HL-60/S4 treated with retinoic acid at 250 ng/mL for 4 days and 3 days (cell line): ENCODE results near the gene PKD1L1.

ENCODE experiments used
- in situ Hi-C: fragments of 300-500 bp; cut with MboI; formaldehyde crosslinking; loops from 2 replicates; pipeline ENCODE4 v1.7.0; 2022; ENCODE audit warnings: low sequenced_read_pairs

Gene PKD1L1

DNA sequence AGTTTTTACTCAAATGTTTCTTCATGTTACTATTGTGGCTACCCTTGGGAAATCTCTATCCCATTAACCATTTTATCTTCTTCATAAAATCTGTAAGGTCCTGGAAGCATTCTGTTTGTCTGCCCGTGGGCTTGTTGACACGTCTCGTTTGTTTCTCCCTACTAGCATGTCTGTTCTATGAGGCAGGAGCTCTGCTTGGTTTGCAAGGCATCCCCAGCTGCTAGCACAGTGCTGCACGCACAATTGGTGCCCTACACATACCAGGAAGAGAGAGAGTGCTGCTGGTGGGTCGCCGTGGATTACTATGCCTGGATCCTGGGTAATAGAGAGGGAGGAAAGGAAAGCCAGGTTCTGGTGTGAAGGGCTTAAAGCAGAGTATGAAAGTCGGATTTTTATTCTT, 200.2 kb downstream of the PKD1L1 start:
- in situ Hi-C loops, result no loop called here

DNA sequence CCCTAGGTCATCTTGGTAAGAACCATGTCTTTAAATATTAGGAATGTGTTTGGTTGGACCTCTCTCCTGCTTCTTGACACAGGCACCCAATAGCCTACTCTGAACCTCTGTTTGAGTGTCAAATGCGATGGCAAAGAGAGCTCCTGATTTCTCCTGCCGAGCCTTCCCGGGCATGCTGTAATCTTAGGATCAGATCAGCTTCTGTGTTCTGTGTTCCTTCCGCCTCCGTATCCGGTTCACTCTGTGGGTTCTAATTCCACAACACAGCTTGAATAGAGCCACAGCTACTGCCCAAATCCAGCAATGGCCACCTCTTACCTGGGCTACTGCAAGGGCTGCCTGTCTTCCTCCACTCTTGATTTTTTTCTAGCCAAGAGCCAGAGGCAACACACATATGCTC, 201.1 kb downstream of the PKD1L1 start:
- in situ Hi-C loops, result no loop called here

DNA sequence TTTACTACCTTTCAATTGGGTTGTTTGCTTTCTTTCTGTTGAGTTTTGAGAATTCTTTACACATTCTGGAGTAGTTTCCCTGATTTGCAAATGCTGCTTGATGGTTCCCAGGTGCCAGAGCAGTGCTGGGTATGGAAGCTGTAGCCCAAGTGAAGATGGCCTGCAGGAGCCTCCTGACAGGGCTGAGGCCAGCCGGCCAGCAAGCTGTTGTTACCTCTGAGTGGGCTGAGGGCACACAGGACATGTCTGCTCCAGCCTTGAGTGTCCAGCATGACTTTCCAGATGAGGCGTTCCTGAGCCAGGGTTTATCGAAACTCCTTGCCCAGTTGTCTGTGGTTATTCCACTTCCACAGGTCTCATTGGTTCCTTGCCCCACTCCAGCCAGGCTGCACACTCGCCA, 201.8 kb downstream of the PKD1L1 start:
- in situ Hi-C loops, result no loop called here

DNA sequence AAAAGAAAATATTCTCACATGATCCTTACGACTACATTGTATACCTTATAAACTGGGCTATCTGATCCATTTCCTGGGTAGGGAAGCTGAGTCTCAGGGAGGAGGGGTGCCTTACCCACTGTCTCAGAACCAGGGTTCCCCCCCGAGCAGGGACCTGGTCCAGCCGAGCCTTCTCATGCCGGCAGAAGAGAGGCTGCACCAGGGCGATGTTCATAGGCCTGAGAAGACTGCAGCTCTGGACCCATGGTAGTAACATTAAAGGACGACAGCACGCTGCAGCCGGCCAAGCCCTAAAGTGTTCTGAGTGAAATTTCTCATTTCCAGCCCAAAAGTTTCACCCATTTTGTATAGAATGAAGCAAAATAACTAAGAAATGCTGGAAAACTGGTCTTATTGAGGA, 203.4 kb downstream of the PKD1L1 start:
- in situ Hi-C loops, result no loop called here

GRCh38 chr7:47743965-47744591, 204.2 kb downstream of the PKD1L1 start:
- in situ Hi-C loops, result no loop called here

GRCh38 chr7:47741984-47742383, 206.3 kb downstream of the PKD1L1 start:
- in situ Hi-C loops, result no loop called here

DNA sequence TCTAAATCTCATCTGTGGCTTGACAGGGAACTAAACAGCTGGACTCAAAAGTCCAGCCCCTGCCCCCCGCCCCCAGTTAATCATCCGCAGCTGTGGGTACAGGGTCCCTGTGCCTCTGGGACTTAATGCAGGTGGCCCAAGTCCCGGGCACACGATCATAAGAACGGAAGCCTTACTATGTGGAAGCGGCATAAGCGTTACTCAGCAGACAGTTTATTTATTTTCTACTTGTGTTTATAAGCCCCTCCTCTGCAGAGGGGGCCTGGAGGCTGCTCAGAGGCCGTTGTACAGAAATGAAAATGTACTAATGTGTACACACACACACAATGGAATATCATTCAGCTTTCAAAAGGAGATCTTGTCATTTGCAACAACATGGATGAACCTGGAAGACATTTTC, 208.4 kb downstream of the PKD1L1 start:
- in situ Hi-C loops, result no loop called here

DNA sequence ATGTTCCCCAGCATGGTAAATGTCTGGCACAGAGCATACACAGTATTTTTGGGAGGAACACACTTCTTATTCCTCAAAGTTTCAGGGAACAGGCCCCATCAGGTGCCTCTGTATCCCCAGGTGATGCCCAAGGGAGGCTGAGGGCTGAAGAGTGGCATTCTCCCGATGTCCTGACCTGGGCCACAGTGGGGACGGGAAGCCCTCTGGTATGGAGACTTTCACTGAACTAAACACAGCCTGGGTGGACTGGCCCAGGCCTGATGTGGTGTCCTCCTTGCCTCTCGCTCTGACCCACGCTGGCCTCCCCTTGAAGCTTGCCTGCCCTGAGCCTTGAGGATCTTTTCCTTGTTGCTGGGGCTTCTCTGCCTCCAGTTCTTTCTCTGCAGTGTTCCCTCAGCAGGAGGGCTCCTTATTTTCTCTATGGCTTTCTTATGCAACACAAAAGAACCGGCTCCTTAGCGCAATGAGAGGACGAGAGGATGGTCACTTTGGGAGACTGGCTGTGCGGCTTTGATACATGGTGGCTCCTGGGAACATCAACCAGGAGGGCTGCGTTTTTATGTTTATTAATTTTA, 208.9 kb downstream of the PKD1L1 start:
- in situ Hi-C loops, result no loop called here

DNA sequence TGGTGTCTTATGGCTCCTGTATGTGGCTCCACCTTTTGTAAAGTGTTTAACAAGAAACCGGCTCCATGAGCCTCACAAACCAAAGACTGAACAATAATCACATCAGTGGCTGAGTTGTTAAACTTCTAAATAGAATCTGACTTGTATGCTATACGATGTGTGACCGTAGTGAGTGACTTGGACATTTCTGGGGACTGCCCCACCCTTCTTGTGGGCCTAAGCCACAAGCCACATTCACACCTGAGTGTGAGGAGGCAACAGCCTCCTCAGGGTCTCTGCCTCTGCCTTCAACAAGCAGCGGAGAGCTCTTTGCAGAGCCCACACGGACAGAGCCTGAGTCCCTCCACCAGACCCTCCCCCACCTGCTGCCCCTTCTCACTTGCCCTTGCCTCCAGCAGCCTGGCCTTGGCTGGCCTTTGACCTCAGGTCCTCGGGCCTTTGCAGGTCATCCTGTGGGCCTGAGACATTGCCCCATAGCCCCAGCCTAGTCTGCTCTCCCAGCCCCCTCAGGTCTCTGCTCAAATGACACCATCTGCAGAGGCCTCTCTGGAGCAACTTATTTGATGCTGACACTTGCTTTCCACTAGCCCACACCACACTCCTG, 209.6 kb downstream of the PKD1L1 start:
- in situ Hi-C loops, result no loop called here

DNA sequence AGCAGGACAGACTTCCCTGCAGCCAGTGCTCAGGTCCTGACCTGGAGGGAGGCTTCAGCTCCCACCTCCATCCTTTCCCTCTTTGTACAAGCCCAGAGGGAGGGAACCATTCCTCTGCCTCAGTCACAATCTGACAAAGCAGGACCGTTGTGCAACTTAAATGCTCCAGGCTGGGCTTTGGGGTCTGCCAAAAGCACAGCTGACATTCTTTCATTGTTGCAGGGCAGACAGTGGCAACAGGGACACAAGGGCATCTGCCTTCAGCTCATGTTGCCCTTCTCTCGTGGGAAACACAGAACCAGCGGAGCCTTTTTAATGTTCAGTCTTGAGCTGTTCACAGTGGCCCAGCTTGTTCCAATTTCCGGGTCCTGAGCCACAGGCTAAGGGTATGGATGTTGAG, 210.7 kb downstream of the PKD1L1 start:
- in situ Hi-C loops, result no loop called here

DNA sequence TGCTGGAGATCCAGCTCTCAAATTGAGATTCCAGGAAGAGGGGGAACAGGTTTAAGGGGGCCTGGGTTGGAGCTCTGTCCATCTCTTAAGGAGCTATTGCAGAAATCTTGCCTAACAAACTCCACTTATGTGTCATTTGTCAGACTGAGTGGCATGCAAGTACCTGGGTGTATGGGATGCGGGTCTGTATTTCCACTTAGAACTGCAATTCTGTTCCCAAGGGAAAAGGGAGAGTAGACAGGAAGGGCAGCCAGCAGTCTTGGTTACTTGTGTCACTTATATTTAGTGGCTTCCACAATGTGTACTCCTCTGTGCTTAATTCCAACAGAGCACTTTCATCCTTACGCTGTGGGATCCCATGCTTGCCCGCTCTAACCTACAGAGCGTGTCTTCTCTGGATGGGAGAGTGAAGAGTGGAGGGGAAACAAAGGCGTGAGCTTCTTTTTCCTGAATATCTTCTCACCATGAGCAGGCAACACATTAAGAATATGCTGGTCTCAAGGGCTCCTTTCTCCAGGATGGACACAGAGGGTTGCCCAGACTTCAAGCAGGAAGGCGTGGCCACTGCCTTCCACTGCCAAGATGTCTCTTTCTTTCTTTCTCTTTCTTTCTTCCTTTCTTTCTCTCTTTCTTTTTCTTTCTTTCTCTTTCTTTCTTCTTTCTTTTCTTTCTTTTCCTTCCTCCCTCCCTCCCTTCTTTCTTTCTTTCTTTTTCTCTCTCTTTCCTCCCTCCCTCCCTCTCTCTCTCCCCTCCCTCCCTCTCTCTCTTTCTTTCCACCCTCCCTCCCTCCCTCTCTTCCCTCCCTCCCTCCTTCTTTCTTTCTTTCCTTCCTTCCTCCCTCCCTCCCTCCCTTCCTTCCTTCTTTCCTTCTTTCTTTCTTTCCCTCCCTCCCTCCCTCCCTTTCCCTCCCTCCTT, 212.6 kb downstream of the PKD1L1 start:
- in situ Hi-C loops, result no loop called here

GRCh38 chr7:47734949-47735291, 213.3 kb downstream of the PKD1L1 start:
- in situ Hi-C loops, result no loop called here

DNA sequence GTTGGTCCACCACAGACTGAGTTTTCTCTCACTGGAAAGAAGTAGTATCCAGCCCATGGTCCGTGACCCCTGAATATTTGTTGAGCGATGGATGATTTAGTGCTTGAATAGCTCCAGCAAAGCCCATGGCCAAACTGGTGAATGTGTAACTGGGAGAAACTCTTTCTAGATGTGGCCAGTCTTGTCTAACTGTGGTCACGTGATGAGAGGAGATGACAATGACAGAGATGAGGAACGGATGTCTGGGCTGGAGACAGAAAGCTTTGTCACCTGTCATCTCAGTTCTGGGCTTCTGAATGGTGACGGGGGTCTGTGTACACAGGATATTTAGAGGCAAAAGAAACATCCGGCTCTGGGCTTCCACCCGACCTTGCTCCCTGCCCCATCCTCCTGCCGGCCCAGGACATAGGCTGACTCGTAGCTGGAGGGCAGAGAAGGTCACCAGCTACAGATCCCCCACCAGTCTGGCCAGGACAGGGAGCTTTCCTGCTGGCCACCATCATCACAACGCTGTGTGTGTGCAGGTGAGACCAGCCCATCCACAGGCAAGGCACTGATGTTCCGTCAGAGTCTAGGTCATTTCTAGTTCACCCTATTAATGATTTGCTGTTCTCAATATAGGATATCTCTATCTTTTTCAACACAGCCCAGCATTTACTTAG, 213.8 kb downstream of the PKD1L1 start:
- in situ Hi-C loops, result no loop called here

- in situ Hi-C loops, result no loop called here
Measured at GRCh38 chr7:47730142-47730541, 218.1 kb downstream of the PKD1L1 start.

GRCh38 chr7:47726047-47726726, 222.1 kb downstream of the PKD1L1 start:
- in situ Hi-C loops, result no loop called here

DNA sequence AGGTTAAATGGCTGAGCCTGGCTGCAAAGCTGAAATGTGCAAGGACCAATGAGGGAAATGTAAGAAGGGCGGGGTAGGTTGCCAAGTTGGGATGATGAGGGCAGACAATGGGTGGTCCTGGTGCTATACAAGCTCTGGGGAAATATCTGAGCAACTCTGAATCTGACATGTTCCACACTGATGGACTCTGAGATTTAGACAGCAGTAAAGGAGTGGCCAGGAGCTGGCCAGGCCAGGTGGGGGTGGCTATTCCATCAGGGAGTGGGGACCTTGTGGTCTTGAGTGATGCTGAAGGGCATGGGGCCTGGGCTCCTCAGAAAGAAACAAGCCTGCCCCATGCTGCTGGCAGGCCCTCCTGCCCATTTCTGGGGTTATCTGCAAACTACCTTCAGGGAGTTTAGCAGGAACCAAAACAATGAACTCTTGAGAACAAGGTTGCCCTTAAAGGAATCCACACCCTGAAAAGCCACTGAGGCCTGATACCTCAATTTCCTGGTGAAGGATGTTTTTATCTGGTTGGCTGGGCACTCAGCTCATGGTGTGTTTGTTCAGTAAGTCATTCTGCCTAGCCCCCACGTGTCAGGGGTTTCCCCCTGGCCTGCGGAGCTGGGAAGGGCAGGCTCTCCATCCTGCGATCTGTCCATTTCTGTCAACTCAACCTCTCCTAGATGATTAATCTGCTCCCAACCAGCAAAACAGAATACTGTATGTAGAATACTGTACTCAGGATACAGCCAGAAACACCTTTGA, 223.1 kb downstream of the PKD1L1 start:
- in situ Hi-C loops, result no loop called here
